PC-9 (cell line): ENCODE results near the gene CRY1.
A peak's percentile ranks its signal among the peaks of the same experiment; 100 is the strongest.

Experiments used
- EZH2 ChIP-seq: fragments of 200-600 bp; sonication (generic); IDR thresholded peaks from 2 replicates; pipeline ENCODE4 v1.8.0; 2017; ENCODE audit warnings: antibody characterized with exemption, low read depth
- TF ChIP-seq, protein P1 (sequence below): fragments of 200-600 bp; sonication (generic); conservative IDR thresholded peaks from 2 replicates; pipeline ENCODE4 v1.6.1; 2017; ENCODE audit warnings: mixed run types, antibody characterized with exemption, mild to moderate bottlenecking, moderate library complexity

DNA sequence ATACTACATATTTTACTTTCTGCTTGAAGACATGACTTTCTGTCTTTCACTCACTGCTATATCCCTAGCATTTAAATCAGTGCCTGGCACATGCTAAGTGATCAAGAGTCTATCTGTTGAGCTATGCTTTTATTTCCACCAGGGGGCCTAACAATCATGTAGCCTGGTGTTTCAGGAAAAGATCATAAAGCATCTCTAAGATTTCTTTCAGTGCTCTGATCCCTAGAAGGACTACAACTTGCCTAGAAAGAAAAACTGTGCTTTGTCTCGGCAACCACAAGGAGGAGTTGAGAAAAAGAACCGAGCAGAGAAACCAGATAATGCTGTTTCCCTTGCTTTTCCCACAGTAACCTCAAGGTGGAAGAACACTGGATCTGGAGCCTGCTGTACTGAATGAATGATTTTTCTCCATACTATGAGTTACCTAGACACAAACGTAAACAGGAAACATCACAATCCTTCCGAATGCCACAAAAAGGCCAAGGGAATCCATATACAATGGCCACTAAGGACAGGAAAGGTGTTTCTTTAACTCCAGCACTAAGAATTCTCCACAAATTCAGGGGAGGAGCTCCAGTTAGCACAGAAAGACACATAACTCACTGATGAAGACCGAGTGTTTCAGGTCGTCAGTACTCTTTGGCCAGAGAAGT lies 1.2 kb downstream of the CRY1 start:
- TF ChIP-seq, protein P1, sequence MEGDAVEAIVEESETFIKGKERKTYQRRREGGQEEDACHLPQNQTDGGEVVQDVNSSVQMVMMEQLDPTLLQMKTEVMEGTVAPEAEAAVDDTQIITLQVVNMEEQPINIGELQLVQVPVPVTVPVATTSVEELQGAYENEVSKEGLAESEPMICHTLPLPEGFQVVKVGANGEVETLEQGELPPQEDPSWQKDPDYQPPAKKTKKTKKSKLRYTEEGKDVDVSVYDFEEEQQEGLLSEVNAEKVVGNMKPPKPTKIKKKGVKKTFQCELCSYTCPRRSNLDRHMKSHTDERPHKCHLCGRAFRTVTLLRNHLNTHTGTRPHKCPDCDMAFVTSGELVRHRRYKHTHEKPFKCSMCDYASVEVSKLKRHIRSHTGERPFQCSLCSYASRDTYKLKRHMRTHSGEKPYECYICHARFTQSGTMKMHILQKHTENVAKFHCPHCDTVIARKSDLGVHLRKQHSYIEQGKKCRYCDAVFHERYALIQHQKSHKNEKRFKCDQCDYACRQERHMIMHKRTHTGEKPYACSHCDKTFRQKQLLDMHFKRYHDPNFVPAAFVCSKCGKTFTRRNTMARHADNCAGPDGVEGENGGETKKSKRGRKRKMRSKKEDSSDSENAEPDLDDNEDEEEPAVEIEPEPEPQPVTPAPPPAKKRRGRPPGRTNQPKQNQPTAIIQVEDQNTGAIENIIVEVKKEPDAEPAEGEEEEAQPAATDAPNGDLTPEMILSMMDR, result peak; percentile 87
- no peak for TF ChIP-seq EZH2
